Measurements from ENCODE around the gene SHROOM3.
"Not testable (repeated sequence)": the region's sequence is repeated elsewhere in the genome, so short reads cannot be mapped to it uniquely, and the experiment has no call there.

The SHROOM3 gene

DNA sequence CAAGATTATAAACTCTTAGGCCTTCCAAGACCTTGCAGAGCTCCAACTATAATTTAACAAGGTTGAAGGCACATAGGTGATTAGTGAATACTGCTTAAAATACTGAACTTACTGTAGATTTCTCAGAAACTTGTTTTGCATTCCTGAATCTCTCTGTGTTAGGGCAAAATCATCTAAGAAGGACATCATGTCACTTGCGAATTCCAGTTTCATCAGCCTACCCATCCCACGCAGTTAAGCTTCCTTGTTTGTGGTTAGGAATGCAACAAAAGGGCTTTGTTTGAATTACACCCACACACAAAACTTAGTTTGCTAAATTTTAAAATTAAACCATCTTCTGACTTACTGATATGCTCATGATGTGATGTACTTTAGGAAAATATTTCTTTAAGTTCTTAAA is 288.9 kb downstream of the SHROOM3 start:
- no peak for DNase-seq (ENCODE audit: low spot score)

DNA sequence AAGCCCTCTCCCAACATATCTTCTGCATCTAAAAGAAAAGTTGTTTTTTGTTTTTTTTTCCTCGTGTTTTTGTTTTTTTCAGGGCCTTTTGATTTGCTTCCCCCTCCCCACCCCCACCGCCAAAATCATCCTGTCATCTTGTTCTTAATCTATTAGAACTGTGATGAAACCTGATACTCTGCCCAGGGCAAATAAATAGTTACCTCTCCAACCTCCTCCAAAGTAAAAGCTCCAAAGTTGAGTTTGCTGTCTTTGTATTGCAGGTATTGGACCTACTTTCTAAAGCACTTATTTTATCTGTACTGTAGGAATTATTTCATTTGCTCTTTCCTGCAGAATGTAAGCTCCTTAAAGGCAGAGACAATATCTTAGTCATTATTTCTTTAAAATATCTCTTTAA is 290.0 kb downstream of the SHROOM3 start:
- DNase-seq (ENCODE audit: low spot score), result no peak

DNA sequence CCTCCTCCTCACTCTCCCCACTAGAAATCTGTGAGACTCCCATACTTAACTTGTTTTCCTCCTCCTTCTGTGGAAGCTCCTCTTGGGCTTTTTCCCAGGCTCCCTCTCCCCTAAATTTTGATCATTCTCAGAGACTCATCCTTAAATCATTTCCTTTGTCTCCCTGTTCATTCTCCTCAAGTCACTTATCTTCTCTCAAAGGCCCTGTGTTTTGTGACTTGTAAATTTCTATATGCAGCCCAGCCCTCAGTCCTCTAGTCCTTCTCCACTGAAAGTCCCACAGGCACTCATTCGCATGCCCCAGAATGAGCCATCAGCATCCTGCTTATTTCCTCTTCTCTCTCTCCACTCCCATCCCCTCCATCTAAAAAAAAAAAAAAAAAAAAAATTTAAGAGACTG is 291.1 kb downstream of the SHROOM3 start:
- DNase-seq (ENCODE audit: low spot score), result no peak

DNA sequence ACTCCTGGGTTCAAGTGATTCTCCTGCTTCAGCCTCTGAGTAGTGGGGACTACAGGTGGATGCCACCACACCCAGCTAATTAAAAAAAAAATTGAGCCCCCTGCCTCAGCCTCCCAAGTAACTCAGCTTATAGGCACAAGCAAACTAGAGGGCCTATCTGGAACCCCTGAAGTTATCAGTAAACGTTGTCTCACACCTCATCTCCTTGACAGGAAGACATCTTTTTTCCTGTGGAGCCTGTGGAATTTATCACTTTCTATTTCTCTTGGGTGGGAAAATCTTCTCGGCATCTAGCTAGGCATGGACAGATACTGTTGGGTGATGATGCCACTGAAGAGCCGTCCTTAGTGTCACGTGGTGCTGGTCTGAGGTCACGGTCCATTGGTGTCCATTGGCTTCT is 291.6 kb downstream of the SHROOM3 start:
- no peak for DNase-seq (ENCODE audit: low spot score)

DNA sequence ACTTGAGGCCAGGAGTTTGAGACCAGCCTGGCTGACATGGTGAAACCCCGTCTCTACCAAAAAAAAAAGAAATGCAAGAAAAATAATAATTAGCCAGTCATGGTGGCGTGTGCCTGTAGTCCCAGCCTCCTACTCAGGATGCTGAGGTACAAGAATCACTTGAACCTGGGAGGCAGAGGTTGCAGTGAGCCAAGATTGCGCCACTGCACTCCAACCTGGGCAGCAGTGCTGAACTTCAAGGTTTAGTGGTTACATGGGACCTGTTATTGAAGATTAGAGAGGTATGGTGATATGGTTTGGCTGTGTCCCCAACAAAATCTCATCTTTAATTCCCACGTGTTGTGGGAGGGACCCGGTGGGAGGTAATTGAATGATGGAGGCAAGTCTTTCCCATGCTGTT is 292.9 kb downstream of the SHROOM3 start:
- not testable (repeated sequence) for DNase-seq (ENCODE audit: low spot score)

DNA sequence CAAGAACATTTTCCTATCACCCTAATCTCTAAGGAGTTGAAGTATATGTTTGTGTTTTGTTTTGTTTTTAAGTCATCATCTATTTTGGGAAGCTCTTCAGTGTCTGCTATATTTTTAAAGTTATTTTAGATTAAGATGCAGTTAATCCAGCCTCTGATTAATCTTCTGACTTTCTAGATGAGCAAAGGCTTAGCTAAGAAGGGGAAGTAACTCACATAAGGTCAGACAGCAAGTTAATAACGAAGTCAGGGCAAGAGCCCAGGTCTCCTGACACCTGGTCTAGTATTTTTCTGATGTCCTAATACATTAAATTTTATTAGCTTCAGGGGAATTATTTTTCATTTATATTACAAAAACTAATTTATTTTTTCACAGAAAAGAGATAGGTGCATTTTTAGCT is 294.4 kb downstream of the SHROOM3 start:
- no peak for DNase-seq (ENCODE audit: low spot score)

DNA sequence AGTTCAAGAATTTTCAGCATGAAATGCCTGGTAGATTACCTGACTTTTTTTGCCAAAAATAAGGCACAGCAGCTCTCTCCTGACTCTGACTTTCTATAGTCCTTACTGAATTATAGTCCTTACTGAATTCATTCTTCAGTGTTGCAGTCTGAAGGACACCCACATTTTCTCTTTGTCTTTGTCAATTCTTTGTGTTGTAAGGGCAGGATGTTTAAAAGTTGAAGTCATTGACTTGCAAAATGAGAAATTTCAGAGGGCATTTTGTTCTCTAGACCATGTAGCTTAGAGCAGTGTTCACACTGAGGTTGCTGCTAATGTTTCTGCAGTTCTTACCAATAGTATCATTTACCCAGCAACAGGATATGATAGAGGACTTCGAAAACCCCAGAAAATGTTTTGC is 295.0 kb downstream of the SHROOM3 start:
- no peak for DNase-seq (ENCODE audit: low spot score)

DNA sequence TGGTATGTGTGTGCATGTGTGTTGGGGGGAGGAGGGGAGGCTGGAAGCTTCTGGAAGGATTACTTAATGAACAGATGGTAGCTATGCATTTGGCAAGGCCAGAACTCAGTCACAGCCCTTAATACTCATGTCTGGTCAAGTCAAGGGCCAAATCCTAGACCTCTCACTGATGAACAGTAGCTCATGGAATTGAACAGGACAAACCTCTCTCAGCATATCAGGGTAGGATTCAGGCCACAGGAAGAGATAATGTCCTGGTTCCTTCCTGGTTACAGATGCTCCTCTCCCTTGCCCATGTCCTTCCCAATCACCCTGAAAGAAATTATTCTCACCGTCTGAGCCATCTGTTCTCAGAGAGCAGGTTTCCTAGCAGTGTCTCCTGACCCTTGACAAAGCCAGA is 297.2 kb downstream of the SHROOM3 start:
- no peak for DNase-seq (ENCODE audit: low spot score)

DNA sequence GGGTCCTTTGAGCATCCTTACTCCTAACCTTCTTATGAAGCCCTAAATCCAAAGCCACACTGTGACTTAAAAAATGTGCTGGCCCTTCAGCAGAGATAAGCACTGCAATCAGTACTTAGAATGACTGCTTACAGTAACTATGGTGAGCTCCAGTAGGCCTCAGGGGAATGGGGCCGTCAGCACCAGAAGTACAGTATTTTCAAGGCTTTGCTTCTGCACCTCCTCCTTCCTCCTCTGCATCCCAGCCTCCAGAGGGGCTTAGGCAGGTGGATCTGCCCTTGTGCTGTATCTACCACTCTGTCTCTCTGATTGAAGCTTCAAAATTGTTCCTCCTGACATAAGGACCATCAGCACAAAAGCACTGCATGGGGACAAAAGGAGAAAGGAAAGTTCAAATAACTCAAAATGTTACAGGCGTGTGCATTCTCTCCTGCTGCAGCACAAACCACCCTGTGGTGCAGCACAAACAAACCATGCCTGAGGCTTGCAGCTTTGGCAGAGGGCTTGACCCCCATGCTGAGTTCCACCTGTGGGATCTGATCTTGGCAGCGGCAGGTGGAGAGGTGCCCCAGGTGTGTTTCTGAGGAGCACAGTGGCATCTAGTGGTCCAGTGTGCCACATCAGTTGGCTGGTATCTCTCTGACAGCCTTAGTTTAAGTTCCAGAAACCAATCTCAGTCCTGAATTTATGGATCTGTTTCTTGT is 298.2 kb downstream of the SHROOM3 start:
- DNase-seq (ENCODE audit: low spot score), result no peak

DNA sequence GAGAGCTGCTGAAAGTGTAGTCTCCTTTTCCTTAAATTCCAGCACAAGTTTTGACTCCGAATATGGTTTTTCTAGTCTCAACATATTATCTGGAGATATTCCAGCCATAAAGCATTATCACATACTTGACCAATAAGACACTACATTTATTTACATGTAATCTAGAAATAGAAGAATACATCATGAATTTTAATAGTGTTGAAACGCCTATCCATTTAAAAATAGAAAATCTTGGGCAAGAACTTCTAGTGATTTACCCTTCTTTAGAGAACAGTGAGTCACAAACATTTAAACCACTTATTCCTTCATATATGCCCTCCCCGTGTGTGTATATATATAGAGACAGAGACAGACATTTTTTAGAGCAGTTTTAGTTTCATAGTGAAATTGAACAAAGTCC is 301.4 kb downstream of the SHROOM3 start:
- no peak for DNase-seq (ENCODE audit: low spot score)

DNA sequence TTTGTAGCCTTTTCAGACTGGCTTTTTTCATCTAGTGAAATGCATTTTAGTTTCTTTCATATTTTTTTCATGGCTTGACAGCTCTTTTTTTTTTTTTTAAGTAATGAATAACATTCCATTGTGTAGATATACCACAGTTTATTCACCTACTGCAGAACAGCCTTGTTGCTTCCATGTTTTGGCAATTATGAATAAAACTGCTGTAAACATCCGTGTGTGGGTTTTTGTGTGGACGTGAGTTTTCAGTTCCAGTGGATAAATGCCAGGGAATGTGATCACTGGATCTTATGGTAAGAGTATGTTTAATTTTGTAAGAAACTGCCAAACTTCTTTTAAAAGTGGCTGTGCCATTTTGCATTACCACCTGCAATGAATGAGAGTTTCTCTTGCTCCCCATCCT is 302.2 kb downstream of the SHROOM3 start:
- no peak for DNase-seq (ENCODE audit: low spot score)

DNA sequence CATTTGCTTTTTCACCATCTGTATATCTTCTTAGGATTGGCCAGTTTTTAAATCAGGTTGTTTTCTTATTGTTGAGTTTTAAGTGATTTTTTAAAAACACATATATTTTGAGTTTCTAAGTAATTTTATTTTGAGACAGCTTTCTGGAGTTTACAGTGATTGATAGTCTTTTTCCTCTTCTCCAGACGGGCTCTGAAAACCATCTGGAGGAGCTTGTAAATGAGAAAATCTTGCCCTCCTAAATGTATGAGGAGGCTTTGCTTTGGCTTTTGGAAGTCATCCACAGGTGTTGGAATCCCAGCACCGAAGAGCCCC is 302.7 kb downstream of the SHROOM3 start:
- DNase-seq (ENCODE audit: low spot score), result no peak

DNA sequence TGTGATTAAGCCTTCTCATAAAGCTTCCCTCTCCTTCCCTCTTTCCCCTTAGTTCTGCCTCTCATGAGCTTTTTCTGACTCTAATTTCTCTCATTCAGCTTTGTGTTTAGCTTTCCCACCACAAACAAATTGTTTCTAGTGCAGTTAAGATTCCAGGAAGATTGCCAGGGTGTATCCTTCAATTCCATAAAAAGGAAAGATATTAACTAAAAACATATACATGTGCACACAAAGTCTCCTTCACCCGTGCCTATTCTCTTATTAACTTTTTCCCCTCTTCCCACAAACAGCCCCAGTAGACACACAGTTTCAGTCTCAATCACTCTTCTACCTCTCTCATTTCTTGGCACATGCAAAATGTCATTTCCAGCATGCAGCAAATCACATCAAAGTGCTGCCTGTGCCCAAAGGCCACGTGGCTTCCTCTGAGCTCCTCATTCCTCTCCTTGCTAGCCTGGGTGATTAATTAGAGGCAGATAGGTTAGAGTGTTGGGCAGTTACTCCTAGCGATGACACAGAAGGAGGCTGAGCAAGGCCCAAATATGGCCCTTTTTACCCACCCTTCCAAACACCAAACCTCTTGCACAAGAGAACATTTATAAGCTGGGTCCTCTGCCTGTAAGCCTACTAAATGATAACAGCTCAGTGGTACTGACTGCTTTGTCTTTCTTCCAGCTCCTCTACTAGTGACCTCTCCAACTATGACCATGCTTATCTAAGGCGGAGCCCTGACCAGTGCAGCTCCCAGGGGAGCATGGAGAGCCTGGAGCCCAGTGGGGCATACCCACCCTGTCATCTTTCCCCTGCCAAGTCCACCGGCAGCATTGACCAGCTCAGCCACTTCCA is 303.3 kb downstream of the SHROOM3 start:
- DNase-seq (ENCODE audit: low spot score), result no peak

DNA sequence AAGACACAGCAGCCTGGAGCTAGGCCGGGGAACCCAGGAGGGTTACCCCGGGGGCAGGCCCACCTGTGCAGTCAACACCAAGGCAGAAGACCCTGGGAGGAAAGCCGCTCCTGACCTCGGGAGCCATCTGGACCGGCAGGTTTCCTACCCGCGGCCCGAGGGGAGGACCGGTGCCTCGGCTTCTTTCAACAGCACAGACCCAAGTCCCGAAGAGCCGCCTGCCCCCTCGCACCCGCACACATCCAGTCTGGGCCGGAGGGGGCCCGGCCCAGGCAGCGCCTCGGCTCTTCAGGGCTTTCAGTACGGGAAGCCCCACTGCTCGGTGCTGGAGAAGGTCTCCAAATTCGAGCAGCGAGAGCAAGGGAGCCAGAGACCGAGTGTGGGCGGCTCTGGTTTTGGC is 305.2 kb downstream of the SHROOM3 start:
- DNase-seq (ENCODE audit: low spot score), result no peak

DNA sequence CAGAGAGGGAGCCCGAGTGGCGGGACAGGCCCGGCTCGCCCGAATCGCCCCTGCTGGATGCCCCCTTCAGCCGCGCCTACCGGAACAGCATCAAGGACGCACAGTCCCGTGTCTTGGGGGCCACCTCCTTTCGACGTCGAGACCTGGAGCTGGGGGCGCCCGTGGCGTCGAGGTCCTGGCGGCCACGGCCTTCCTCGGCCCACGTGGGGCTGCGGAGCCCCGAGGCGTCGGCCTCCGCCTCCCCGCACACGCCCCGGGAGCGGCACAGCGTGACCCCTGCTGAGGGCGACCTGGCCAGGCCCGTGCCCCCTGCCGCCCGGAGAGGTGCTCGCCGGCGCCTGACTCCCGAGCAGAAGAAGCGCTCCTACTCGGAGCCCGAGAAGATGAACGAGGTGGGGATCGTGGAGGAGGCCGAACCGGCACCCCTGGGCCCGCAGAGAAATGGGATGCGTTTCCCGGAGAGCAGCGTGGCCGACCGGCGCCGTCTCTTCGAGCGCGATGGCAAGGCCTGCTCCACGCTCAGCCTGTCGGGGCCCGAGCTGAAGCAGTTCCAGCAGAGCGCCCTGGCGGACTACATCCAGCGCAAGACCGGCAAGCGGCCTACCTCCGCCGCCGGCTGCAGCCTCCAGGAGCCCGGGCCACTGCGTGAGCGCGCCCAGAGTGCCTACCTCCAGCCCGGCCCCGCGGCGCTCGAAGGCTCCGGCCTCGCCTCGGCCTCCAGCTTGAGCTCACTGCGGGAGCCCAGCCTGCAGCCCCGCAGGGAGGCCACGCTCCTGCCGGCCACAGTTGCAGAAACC is 306.0 kb downstream of the SHROOM3 start:
- DNase-seq (ENCODE audit: low spot score), result no peak

DNA sequence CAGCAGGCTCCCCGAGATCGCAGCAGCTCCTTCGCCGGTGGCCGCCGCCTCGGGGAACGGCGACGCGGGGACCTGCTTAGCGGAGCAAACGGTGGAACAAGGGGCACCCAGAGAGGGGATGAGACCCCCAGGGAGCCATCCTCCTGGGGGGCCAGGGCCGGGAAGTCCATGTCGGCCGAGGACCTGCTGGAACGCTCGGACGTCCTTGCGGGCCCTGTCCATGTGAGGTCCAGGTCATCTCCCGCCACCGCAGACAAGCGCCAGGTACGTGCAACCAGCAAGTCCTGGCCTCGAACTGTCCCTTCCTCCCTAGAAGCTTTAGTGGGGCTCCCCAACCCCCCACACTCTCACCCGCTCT is 306.6 kb downstream of the SHROOM3 start:
- no peak for DNase-seq (ENCODE audit: low spot score)

DNA sequence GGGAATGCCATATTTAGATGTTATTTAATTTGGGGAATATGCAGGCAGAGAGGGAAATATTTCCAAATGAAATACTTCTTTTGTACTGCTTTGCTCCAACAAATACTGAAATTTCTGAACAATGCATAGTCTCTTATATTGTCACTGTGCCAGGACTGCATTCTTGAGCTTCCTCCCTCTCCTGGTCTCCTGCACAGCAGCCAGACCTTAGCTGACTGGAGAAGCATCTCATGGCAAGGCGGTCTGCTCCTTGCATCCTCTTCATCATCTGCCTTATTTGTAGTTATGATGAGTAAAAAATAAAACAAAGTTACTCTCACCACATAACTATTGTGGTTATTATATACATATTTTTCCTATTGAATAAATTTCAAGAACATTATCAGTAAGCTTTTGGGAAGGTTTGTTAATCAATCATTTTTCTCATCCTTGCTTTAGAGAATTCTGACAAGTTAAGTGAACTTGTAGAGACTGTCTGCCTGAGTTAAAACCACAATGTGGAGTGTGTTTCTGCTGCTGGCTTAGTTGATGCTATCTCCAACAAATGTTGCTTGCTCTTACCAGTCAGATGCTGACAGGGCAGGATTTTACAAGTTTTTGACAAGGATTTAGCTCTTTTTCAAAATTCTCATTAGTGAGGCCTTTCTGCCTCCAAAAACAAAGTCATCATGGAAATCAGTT is 309.4 kb downstream of the SHROOM3 start:
- no peak for DNase-seq (ENCODE audit: low spot score)

DNA sequence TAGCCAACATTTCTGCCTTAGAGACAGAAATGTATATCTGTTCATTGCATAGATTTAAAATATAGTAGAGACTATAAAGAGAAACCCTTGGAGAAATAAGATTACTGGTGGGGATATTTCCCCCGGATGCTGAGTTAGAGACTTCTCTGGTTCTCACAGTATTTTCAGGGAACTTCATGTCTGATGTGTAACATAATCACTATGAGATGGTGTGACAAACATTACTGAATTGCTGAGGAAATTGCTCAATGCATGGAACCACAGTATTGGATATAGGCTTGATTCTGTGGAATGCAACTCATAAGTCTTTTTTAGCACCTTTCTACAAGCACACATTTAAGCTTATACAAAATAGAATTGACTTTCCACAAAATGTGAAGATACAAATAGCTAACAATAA is 310.2 kb downstream of the SHROOM3 start:
- no peak for DNase-seq (ENCODE audit: low spot score)

DNA sequence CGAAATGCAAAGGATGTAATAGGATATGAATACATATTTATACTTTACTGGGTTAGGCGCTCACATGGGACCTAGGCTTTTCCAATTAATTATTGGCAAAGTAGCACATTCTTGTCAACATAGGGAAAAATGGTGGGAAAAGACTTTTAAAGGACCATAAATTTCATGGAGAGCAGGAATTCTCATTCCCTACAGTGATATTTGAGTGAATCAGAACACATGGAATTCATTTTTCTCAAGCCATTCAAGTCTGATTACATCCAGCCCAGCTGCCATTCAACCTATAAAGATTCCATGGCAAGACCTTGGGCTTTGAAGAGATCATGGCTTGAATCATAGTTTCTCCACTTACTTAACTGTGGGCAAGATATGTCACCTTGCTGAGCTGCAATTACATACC is 312.5 kb downstream of the SHROOM3 start:
- DNase-seq (ENCODE audit: low spot score), result no peak

DNA sequence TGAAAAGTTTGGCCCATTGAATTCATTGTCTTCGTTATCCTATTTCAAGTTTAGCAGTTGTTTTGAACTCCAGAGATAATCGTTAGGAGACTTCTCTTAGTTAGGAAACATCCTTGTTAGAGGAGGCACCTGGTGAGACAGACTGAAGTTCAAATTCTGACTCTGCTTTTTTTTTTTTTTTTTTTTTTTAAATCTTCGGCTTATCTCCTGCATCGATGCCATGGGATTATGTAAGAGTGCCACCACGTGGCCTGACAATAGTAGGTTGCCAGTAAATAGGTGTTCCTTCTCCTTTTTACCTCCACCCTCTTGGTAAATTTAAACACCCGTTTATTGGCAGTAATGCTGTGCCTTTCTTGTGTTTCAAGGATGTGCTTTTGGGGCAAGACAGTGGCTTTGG is 313.6 kb downstream of the SHROOM3 start:
- DNase-seq (ENCODE audit: low spot score), result no peak

DNA sequence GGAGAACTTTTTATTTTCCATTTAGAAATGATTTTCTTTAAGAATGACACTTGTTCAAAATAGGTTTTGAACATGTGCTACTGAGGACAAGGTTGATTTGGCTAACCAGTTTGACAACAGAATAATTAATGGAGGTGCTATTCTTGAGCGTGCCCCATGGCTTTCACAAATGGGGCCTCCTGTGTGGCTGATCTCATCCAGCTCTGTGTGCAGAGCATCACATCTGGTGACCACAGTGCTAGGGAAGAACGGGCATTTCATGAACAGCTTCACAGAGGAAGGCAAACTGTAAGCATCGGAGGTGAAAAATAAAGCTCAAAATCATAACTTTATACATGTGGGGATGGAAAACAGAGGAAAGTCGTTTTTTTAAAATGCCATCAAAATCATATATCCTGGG is 314.3 kb downstream of the SHROOM3 start:
- no peak for DNase-seq (ENCODE audit: low spot score)

DNA sequence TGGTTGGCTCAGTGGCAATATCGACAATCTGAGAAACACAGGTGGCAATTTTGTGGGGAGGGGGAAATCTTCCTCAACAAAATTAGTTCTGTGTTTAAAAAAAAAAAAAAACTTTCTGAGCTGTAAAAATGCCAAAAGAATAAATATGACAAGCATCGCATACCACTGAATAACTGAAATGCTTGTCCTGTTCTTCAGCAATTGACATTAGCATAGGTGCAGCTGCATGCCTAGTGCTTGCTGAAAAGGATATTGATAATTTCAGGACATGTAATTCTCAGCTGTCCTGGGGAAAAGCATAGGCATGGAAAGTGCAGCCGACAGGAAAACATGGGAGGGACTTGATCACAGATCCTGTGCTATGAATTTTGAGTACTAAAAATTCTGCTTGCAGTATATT is 315.7 kb downstream of the SHROOM3 start:
- no peak for DNase-seq (ENCODE audit: low spot score)

All from left forelimb (tissue), 1 donor.